NK-92 treated with Interleukin-12 subunit alpha and Interleukin-12 subunit beta, amount 100 ng/mL, for 24 hours (cell line): Measurements from ENCODE around the gene PID1.

Experiments
- DNase-seq: peaks from one replicate; lab custom pipeline; 2025; lab: John Stamatoyannopoulos, UW

The PID1 gene

GRCh38 chr2:229022071-229022470 lies 249.0 kb downstream of the PID1 start:
- no peak for DNase-seq

- DNase-seq = no peak
Observed at GRCh38 chr2:229009816-229010215, 261.3 kb downstream of the PID1 start.

- DNase-seq = no peak
Observed at GRCh38 chr2:229003256-229003655, 267.8 kb downstream of the PID1 start.

GRCh38 chr2:229001196-229001595 lies 269.9 kb downstream of the PID1 start:
- no peak for DNase-seq

GRCh38 chr2:228999326-228999725 lies 271.8 kb downstream of the PID1 start:
- DNase-seq = no peak

GRCh38 chr2:228988786-228989185 lies 282.3 kb downstream of the PID1 start:
- DNase-seq = no peak

- DNase-seq = no peak
Observed at GRCh38 chr2:228987441-228988155, 283.5 kb downstream of the PID1 start.

GRCh38 chr2:228986961-228987360 lies 284.1 kb downstream of the PID1 start:
- DNase-seq = no peak

- DNase-seq = no peak
Observed at GRCh38 chr2:228983700-228984099, 287.4 kb downstream of the PID1 start.

GRCh38 chr2:228974169-228974568 lies 296.9 kb downstream of the PID1 start:
- DNase-seq = no peak
